HepG2 (cell line): ENCODE data around the gene SCARF1. TPM values are rescaled to one million over a fixed set of nuclear protein-coding genes. Genes with fewer than 3 reads are reported as not detected.

Experiments
- HDAC1 ChIP-seq: sonication (generic); formaldehyde crosslinking; IDR thresholded peaks from 2 replicates; pipeline ENCODE4 v1.5.1; 2020; ENCODE audit warnings: mild to moderate bottlenecking, missing genetic modification reagents
- LCORL ChIP-seq, 2 experiments: fragments of 450-650 bp in 1 of 2; sonication (generic) in 1 of 2; formaldehyde crosslinking in 1 of 2; IDR thresholded peaks; 2 replicates each; pipeline versions ENCODE4 v1.5.0 to v1.6.1; 2017 to 2020; ENCODE audit warnings: antibody characterized with exemption in 1 of 2, missing genetic modification reagents in 1 of 2
- NCOA2 ChIP-seq: sonication (generic); formaldehyde crosslinking; IDR thresholded peaks from 2 replicates; pipeline ENCODE4 v1.8.0; 2022; ENCODE audit warnings: inconsistent platforms
- NCOR1 ChIP-seq: fragments of 200-600 bp; sonication (generic); IDR thresholded peaks from 2 replicates; pipeline ENCODE4 v1.7.0; 2017; ENCODE audit warnings: antibody characterized with exemption, low read length, borderline replicate concordance
- NFKBIZ ChIP-seq: IDR thresholded peaks from 2 replicates; pipeline ENCODE4 v1.6.1; 2018; ENCODE audit warnings: missing genetic modification reagents, missing compliant biosample characterization
- PHF21A ChIP-seq: sonication (generic); formaldehyde crosslinking; IDR thresholded peaks from 2 replicates; pipeline ENCODE4 v1.5.0; 2020; ENCODE audit warnings: mild to moderate bottlenecking, missing genetic modification reagents
- SKI ChIP-seq: fragments of 450-650 bp; IDR thresholded peaks from one replicate; pipeline ENCODE4 v1.6.1; 2018; ENCODE audit warnings: mild to moderate bottlenecking; ENCODE audit not compliant: partially characterized antibody
- SNRNP70 ChIP-seq: fragments of 200-400 bp; formaldehyde crosslinking; IDR thresholded peaks from 2 replicates; pipeline ENCODE4 v1.6.1; 2017; ENCODE audit warnings: mild to moderate bottlenecking, low read depth, low read length, moderate library complexity
- ZNF253 ChIP-seq: sonication (generic); formaldehyde crosslinking; IDR thresholded peaks from 2 replicates; pipeline ENCODE4 v1.8.0; 2022; ENCODE audit warnings: mild to moderate bottlenecking, missing genetic modification reagents, borderline replicate concordance
- ZNF256 ChIP-seq: sonication (generic); formaldehyde crosslinking; conservative IDR thresholded peaks from 2 replicates; pipeline ENCODE4 v1.4.0; 2020; ENCODE audit warnings: missing genetic modification reagents
- ZNF550 ChIP-seq: sonication (generic); formaldehyde crosslinking; IDR thresholded peaks from 2 replicates; pipeline ENCODE4 v1.4.0; 2020; ENCODE audit warnings: mild to moderate bottlenecking, missing genetic modification reagents, borderline replicate concordance
- ZNF737 ChIP-seq: sonication (generic); formaldehyde crosslinking; IDR thresholded peaks from 2 replicates; pipeline ENCODE4 v1.5.0; 2020; ENCODE audit warnings: missing genetic modification reagents, mild to moderate bottlenecking, borderline replicate concordance
- ZNF740 ChIP-seq: sonication (generic); formaldehyde crosslinking; IDR thresholded peaks from 2 replicates; pipeline ENCODE4 v1.4.0; 2020; ENCODE audit warnings: missing genetic modification reagents
- ZNF768 ChIP-seq: sonication (generic); formaldehyde crosslinking; IDR thresholded peaks from 2 replicates; pipeline ENCODE4 v1.4.0; 2020; ENCODE audit warnings: missing genetic modification reagents
- ZNF772 ChIP-seq: sonication (generic); formaldehyde crosslinking; IDR thresholded peaks from 2 replicates; pipeline ENCODE4 v1.5.0; 2020; ENCODE audit warnings: mild to moderate bottlenecking, missing genetic modification reagents
- ZNF839 ChIP-seq: sonication (generic); formaldehyde crosslinking; IDR thresholded peaks from 2 replicates; pipeline ENCODE4 v1.4.0; 2020; ENCODE audit warnings: missing genetic modification reagents, mild to moderate bottlenecking, borderline replicate concordance
- polyA plus RNA-seq, 8 experiments: library from polyadenylated mRNA; depleted of rRNA in 3 of 8; stranded (reverse) in 7 of 8; unstranded in 1 of 8; fragments of >200 nt; fragmentation: Illumina TruSeq in 4 of 8; extraction: Trizol in 4 of 8; gene quantifications; 2 replicates each; pipeline versions ENCODE4 v1.2.1 to v1.2.3, GENCODE V29; 2011 to 2016; ENCODE audit warnings: low read depth in 4 of 8, missing spikeins in 1 of 8, mixed read lengths in 1 of 8; ENCODE audit not compliant: insufficient read depth in 1 of 8
- total RNA-seq, 5 experiments: library from RNA; depleted of rRNA; stranded (reverse); fragments of >200 nt; fragmentation: Illumina TruSeq; extraction: Trizol; gene quantifications; 2 replicates each; pipeline ENCODE4 v1.2.3, GENCODE V29; 2016; ENCODE audit warnings: low read depth in 1 of 5
- TF ChIP-seq, protein P1 (sequence below): sonication (generic); formaldehyde crosslinking; IDR thresholded peaks from 2 replicates; pipeline ENCODE4 v1.5.0; 2020; ENCODE audit warnings: mild to moderate bottlenecking, missing genetic modification reagents, borderline replicate concordance
- TF ChIP-seq, protein P2 (sequence below): sonication (generic); formaldehyde crosslinking; IDR thresholded peaks from 2 replicates; pipeline ENCODE4 v1.4.0; 2020; ENCODE audit warnings: low read depth, mild to moderate bottlenecking, missing genetic modification reagents
- TF ChIP-seq, protein P3 (sequence below): sonication (generic); formaldehyde crosslinking; IDR thresholded peaks from 2 replicates; pipeline ENCODE4 v1.5.1; 2020; ENCODE audit warnings: missing genetic modification reagents, mild to moderate bottlenecking, borderline replicate concordance

The SCARF1 gene
- total and polyA plus RNA-seq, 2 of the 13 experiments (the other 11 are each of a cell fraction or from before 2014, with no cell fraction given): 0.24 to 0.71 TPM

GRCh38 chr17:1648963-1649843 lies 3.7 kb upstream of the SCARF1 start (continued):
- TF ChIP-seq PHF21A (CRISPR knock-in tag) (peak; percentile 9; the same call in 1 of the 2 replicates), NCOR1 (no peak), ZNF839 (no peak), NCOA2 (CRISPR knock-in tag) (no peak), ZNF768 (CRISPR knock-in tag) (peak; percentile 56; the same call in 1 of the 2 replicates), HDAC1 (CRISPR knock-in tag) (peak; percentile 70), ZNF772 (CRISPR knock-in tag) (no peak; the same call in 1 of the 2 replicates), ZNF550 (no peak), ZNF737 (CRISPR knock-in tag) (no peak), SNRNP70 (no peak), ZNF256 (no peak), SKI (no peak), LCORL (IDR thresholded peaks at IDR 0.05) (no peak), LCORL (CRISPR knock-in tag; IDR thresholded peaks at IDR 0.05) (no peak), ZNF253 (no peak), NFKBIZ (CRISPR knock-in tag) (0 out of 2 replicates have a peak, but pooled peaks have one; percentile 24), ZNF740 (CRISPR knock-in tag) (peak; percentile 1; the same call in 1 of the 2 replicates)
- TF ChIP-seq, protein P1, sequence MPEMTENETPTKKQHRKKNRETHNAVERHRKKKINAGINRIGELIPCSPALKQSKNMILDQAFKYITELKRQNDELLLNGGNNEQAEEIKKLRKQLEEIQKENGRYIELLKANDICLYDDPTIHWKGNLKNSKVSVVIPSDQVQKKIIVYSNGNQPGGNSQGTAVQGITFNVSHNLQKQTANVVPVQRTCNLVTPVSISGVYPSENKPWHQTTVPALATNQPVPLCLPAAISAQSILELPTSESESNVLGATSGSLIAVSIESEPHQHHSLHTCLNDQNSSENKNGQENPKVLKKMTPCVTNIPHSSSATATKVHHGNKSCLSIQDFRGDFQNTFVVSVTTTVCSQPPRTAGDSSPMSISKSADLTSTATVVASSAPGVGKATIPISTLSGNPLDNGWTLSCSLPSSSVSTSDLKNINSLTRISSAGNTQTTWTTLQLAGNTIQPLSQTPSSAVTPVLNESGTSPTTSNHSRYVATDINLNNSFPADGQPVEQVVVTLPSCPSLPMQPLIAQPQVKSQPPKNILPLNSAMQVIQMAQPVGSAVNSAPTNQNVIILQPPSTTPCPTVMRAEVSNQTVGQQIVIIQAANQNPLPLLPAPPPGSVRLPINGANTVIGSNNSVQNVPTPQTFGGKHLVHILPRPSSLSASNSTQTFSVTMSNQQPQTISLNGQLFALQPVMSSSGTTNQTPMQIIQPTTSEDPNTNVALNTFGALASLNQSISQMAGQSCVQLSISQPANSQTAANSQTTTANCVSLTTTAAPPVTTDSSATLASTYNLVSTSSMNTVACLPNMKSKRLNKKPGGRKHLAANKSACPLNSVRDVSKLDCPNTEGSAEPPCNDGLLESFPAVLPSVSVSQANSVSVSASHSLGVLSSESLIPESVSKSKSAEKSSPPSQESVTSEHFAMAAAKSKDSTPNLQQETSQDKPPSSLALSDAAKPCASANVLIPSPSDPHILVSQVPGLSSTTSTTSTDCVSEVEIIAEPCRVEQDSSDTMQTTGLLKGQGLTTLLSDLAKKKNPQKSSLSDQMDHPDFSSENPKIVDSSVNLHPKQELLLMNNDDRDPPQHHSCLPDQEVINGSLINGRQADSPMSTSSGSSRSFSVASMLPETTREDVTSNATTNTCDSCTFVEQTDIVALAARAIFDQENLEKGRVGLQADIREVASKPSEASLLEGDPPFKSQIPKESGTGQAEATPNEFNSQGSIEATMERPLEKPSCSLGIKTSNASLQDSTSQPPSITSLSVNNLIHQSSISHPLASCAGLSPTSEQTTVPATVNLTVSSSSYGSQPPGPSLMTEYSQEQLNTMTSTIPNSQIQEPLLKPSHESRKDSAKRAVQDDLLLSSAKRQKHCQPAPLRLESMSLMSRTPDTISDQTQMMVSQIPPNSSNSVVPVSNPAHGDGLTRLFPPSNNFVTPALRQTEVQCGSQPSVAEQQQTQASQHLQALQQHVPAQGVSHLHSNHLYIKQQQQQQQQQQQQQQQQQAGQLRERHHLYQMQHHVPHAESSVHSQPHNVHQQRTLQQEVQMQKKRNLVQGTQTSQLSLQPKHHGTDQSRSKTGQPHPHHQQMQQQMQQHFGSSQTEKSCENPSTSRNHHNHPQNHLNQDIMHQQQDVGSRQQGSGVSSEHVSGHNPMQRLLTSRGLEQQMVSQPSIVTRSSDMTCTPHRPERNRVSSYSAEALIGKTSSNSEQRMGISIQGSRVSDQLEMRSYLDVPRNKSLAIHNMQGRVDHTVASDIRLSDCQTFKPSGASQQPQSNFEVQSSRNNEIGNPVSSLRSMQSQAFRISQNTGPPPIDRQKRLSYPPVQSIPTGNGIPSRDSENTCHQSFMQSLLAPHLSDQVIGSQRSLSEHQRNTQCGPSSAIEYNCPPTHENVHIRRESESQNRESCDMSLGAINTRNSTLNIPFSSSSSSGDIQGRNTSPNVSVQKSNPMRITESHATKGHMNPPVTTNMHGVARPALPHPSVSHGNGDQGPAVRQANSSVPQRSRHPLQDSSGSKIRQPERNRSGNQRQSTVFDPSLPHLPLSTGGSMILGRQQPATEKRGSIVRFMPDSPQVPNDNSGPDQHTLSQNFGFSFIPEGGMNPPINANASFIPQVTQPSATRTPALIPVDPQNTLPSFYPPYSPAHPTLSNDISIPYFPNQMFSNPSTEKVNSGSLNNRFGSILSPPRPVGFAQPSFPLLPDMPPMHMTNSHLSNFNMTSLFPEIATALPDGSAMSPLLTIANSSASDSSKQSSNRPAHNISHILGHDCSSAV (CRISPR knock-in tag): no peak
- TF ChIP-seq, protein P2, sequence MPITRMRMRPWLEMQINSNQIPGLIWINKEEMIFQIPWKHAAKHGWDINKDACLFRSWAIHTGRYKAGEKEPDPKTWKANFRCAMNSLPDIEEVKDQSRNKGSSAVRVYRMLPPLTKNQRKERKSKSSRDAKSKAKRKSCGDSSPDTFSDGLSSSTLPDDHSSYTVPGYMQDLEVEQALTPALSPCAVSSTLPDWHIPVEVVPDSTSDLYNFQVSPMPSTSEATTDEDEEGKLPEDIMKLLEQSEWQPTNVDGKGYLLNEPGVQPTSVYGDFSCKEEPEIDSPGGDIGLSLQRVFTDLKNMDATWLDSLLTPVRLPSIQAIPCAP: no peak
- TF ChIP-seq, protein P3, sequence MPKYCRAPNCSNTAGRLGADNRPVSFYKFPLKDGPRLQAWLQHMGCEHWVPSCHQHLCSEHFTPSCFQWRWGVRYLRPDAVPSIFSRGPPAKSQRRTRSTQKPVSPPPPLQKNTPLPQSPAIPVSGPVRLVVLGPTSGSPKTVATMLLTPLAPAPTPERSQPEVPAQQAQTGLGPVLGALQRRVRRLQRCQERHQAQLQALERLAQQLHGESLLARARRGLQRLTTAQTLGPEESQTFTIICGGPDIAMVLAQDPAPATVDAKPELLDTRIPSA (CRISPR knock-in tag): no peak
